A549 (cell line): Measurements from ENCODE around the gene PTGER2. TPM values are rescaled to one million over a fixed set of nuclear protein-coding genes. Genes with fewer than 3 reads are reported as not detected.

ENCODE experiments used
- ATAC-seq, 2 experiments: fragments of 200-7000 bp in 1 of 2; fragments of >200 bp in 1 of 2; cut with Nextera tagmentation in 1 of 2; cut with Tn5 transposase in 1 of 2; 3 replicates each; pipeline versions ENCODE4 v1.8.0 to v1.9.1; 2018 to 2020; ENCODE audit warnings: mild to moderate bottlenecking in 1 of 2, moderate library complexity in 1 of 2
- CTCF ChIA-PET: fragments of 300-600 bp; sonication (Branson Sonifier 250); formaldehyde crosslinking; extraction: SDS; loops from one replicate; lab custom pipeline; 2021; ENCODE audit warnings: antibody characterized with exemption, inconsistent platforms; lab: Yijun Ruan, JAX
- POLR2A ChIA-PET: fragments of 350-600 bp; formaldehyde crosslinking; extraction: SDS; loops from one replicate; lab custom pipeline; 2021; ENCODE audit warnings: antibody characterized with exemption, inconsistent platforms; lab: Yijun Ruan, JAX
- DNase-seq, 2 experiments: peaks; one replicate each; pipeline versions ENCODE4 v3.0.0 to v3.0.0-alpha.2; 2011 to 2016; ENCODE audit warnings: low read depth in 1 of 2, low spot score in 1 of 2
- FAIRE-seq: peaks from 2 replicates; lab custom pipeline; 2011; peaks lifted over from hg19 to GRCh38; lab: Jason Lieb, UNC
- H3K27ac ChIP-seq, 2 experiments: fragments of >200 bp; sonication (Bioruptor Twin); formaldehyde crosslinking; 3 replicates each; pipeline ENCODE4 v1.5.1; 2016 to 2017
- H3K4me1 ChIP-seq: fragments of >200 bp; sonication (Bioruptor Twin); formaldehyde crosslinking; 3 replicates; pipeline ENCODE4 v1.6.1; 2016
- H3K4me2 ChIP-seq: fragments of >200 bp; sonication (Bioruptor Twin); formaldehyde crosslinking; 3 replicates; pipeline ENCODE4 v1.6.1; 2016
- H3K4me3 ChIP-seq: fragments of >200 bp; sonication (Bioruptor Twin); formaldehyde crosslinking; 3 replicates; pipeline ENCODE4 v1.5.1; 2016
- H3K9me3 ChIP-seq: fragments of >200 bp; sonication (Bioruptor Twin); formaldehyde crosslinking; 3 replicates; pipeline ENCODE4 v1.6.1; 2016
- BCL3 ChIP-seq: fragments of >200 bp; sonication (Bioruptor Twin); formaldehyde crosslinking; IDR thresholded peaks from 3 replicates; pipeline ENCODE4 v1.6.1; 2016
- CBX2 ChIP-seq: fragments of 200-600 bp; sonication (generic); IDR thresholded peaks from 2 replicates; pipeline ENCODE4 v1.6.1; 2016; ENCODE audit warnings: low read depth, mild to moderate bottlenecking, borderline replicate concordance
- CHD4 ChIP-seq: fragments of 200-600 bp; sonication (generic); IDR thresholded peaks from 2 replicates; pipeline ENCODE4 v1.6.1; 2016; ENCODE audit warnings: antibody characterized with exemption, mild to moderate bottlenecking, borderline replicate concordance
- E2F6 ChIP-seq: IDR thresholded peaks from 2 replicates; pipeline ENCODE4 v1.6.1; 2012; ENCODE audit warnings: low read depth, borderline replicate concordance
- EHMT2 ChIP-seq: fragments of 200-600 bp; sonication (generic); IDR thresholded peaks from 2 replicates; pipeline ENCODE4 v1.6.1; 2016; ENCODE audit warnings: antibody characterized with exemption, low read depth, mild to moderate bottlenecking, moderate library complexity
- ESRRA ChIP-seq: fragments of 150-350 bp; IDR thresholded peaks from 2 replicates; pipeline ENCODE4 v1.6.1; 2014; ENCODE audit warnings: mild to moderate bottlenecking, low read length, borderline replicate concordance
- FOSL2 ChIP-seq, 2 experiments: fragments of 450-650 bp in 1 of 2; fragments of >200 bp in 1 of 2; sonication (Bioruptor Twin) in 1 of 2; formaldehyde crosslinking; IDR thresholded peaks; 2 replicates each; pipeline versions ENCODE4 v1.5.0 to v1.6.1; 2016 to 2020; ENCODE audit warnings: mild to moderate bottlenecking in 1 of 2, moderate library complexity in 1 of 2
- HDAC2 ChIP-seq: fragments of 200-600 bp; sonication (generic); IDR thresholded peaks from 2 replicates; pipeline ENCODE4 v1.6.1; 2016
- HEYL ChIP-seq: fragments of 250-450 bp; sonication (Bioruptor Pico); IDR thresholded peaks from 2 replicates; pipeline ENCODE4 v1.8.0; 2021; ENCODE audit warnings: mild to moderate bottlenecking, moderate library complexity
- HOXB13 ChIP-seq: fragments of 250-450 bp; sonication (Bioruptor Pico); IDR thresholded peaks from 2 replicates; pipeline ENCODE4 v1.5.0; 2020; ENCODE audit warnings: low read depth, mild to moderate bottlenecking, moderate library complexity
- KDM1A ChIP-seq: fragments of 200-600 bp; sonication (generic); IDR thresholded peaks from 2 replicates; pipeline ENCODE4 v1.6.1; 2016; ENCODE audit warnings: low read depth, mild to moderate bottlenecking
- KDM5A ChIP-seq: fragments of 200-600 bp; sonication (generic); IDR thresholded peaks from 2 replicates; pipeline ENCODE4 v1.6.1; 2016; ENCODE audit warnings: antibody characterized with exemption, mild to moderate bottlenecking
- NR3C1 ChIP-seq: fragments of >200 bp; sonication (Bioruptor Twin); formaldehyde crosslinking; IDR thresholded peaks from 3 replicates; pipeline ENCODE4 v1.6.1; 2017
- POLR2AphosphoS2 ChIP-seq: conservative IDR thresholded peaks from 2 replicates; pipeline ENCODE4 v1.6.1; 2012; ENCODE audit warnings: low read length, improper control_type of control experiment, inconsistent platforms
- RAD21 ChIP-seq, 2 experiments: fragments of >200 bp in 1 of 2; sonication (Bioruptor Twin) in 1 of 2; formaldehyde crosslinking in 1 of 2; IDR thresholded peaks in 1 of 2; conservative IDR thresholded peaks in 1 of 2; 2 replicates in 1 of 2; 3 replicates in 1 of 2; pipeline ENCODE4 v1.6.1; 2012 to 2018; ENCODE audit warnings: inconsistent platforms in 1 of 2
- RCOR1 ChIP-seq: fragments of 150-350 bp; IDR thresholded peaks from 2 replicates; pipeline ENCODE4 v1.6.1; 2014; ENCODE audit warnings: antibody characterized with exemption, low read length, low read depth
- SMC3 ChIP-seq: fragments of >200 bp; sonication (Bioruptor Twin); formaldehyde crosslinking; IDR thresholded peaks from 3 replicates; pipeline ENCODE4 v1.6.1; 2018; ENCODE audit warnings: inconsistent platforms
- SREBF2 ChIP-seq: fragments of 450-650 bp; IDR thresholded peaks from 2 replicates; pipeline ENCODE4 v1.6.1; 2014; ENCODE audit warnings: mild to moderate bottlenecking, moderate library complexity
- TP53 ChIP-seq: fragments of 250-450 bp; sonication (Bioruptor Pico); IDR thresholded peaks from 2 replicates; pipeline ENCODE4 v1.5.0; 2021; ENCODE audit warnings: mild to moderate bottlenecking, moderate library complexity
- ZFP36 ChIP-seq: fragments of 450-650 bp; IDR thresholded peaks from 2 replicates; pipeline ENCODE4 v1.6.1; 2014; ENCODE audit warnings: borderline replicate concordance; ENCODE audit not compliant: partially characterized antibody
- ZNF302 ChIP-seq: fragments of 250-450 bp; sonication (Bioruptor Pico); IDR thresholded peaks from 2 replicates; pipeline ENCODE4 v1.9.0; 2021; ENCODE audit warnings: inconsistent platforms, mild to moderate bottlenecking, moderate library complexity
- WGBS: methylation state at CpG from one replicate; pipeline ENCODE4 v1.1.6; 2017; ENCODE audit errors: missing lambda C conversion rate; 5-methylcytosine and 5-hydroxymethylcytosine counted together
- polyA plus RNA-seq, 4 experiments: library from polyadenylated mRNA; depleted of rRNA in 3 of 4; stranded (reverse); fragments of >200 nt; fragmentation: RNase III in 1 of 4; extraction: RNeasy Plus Mini Kit Qiagen cat#74134 plus additional on column Dnase treatment in 1 of 4; gene quantifications; 2 replicates in 3 of 4; 3 replicates in 1 of 4; pipeline ENCODE4 v1.2.3, GENCODE V29; 2011 to 2017
- TF ChIP-seq, protein P1 (sequence below): fragments of >200 bp; sonication (Bioruptor Twin); formaldehyde crosslinking; IDR thresholded peaks from 2 replicates; pipeline ENCODE4 v1.6.1; 2016
- TF ChIP-seq, protein P2 (sequence below): IDR thresholded peaks from 2 replicates; pipeline ENCODE4 v1.6.1; 2012
- TF ChIP-seq, protein P3 (sequence below): fragments of 200-600 bp; sonication (generic); IDR thresholded peaks from 2 replicates; pipeline ENCODE4 v1.6.1; 2016; ENCODE audit warnings: antibody characterized with exemption, mild to moderate bottlenecking, moderate library complexity
- TF ChIP-seq, protein P4 (sequence below): fragments of 150-350 bp; IDR thresholded peaks from 2 replicates; pipeline ENCODE4 v1.6.1; 2014; ENCODE audit warnings: low read depth, mild to moderate bottlenecking, low read length
- TF ChIP-seq, protein P5 (sequence below): fragments of >200 bp; sonication (Bioruptor Twin); formaldehyde crosslinking; IDR thresholded peaks from 3 replicates; pipeline ENCODE4 v1.5.1; 2016
- TF ChIP-seq, protein P6 (sequence below): fragments of 250-450 bp; sonication (Bioruptor Pico); IDR thresholded peaks from 2 replicates; pipeline ENCODE4 v1.5.0; 2020; ENCODE audit warnings: low read depth, mild to moderate bottlenecking, moderate library complexity

Gene PTGER2
- polyA plus RNA-seq, 2 of the 4 experiments (the other 2 are of a cell fraction): 0.74 to 1.2 TPM

DNA sequence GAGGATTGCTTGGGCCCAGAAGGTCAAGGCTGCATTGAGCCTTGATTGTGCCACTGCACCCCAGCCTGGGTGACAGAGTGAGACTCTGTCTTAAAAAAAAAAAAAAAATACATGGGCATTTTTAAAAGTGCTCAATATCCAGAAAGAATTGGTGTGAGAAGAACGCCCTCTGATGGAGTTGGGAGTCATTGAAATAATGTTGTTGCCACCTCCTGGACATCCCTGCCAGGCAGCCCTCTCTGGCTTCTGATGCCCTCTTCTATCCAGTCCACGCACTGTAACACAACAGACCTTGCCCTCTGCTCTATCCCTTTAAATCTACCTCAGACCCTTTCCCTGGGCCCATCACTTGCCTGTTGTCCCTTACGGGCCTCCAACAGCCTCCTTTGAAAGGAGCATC is 41.7 kb upstream of the PTGER2 start:
- WGBS: 32% methylated on average over 3 of the region's 3 CpGs
- TF ChIP-seq FOSL2 (IDR thresholded peaks at IDR 0.05) (no peak), FOSL2 (CRISPR knock-in tag; IDR thresholded peaks at IDR 0.05) (no peak), ZNF302 (no peak), E2F6 (no peak), CBX2 (no peak), SREBF2 (no peak), KDM5A (no peak), BCL3 (no peak), HOXB13 (CRISPR knock-in tag) (no peak), RAD21 (conservative IDR thresholded peaks at IDR 0.05 in 1 of 2, IDR thresholded peaks at IDR 0.05 in 1 of 2) (peak; percentile 28 to 53; a peak in 2 of 5 replicates), POLR2AphosphoS2 (no peak), KDM1A (no peak), TP53 (CRISPR knock-in tag) (no peak), CHD4 (no peak), ESRRA (no peak), EHMT2 (no peak), HEYL (CRISPR knock-in tag) (no peak), ZFP36 (no peak), HDAC2 (no peak), SMC3 (0 out of 3 replicates have a peak, but pooled peaks have one; percentile 22), NR3C1 (no peak), RCOR1 (no peak)
- TF ChIP-seq, protein P1, sequence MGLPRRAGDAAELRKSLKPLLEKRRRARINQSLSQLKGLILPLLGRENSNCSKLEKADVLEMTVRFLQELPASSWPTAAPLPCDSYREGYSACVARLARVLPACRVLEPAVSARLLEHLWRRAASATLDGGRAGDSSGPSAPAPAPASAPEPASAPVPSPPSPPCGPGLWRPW: no peak
- TF ChIP-seq, protein P2, sequence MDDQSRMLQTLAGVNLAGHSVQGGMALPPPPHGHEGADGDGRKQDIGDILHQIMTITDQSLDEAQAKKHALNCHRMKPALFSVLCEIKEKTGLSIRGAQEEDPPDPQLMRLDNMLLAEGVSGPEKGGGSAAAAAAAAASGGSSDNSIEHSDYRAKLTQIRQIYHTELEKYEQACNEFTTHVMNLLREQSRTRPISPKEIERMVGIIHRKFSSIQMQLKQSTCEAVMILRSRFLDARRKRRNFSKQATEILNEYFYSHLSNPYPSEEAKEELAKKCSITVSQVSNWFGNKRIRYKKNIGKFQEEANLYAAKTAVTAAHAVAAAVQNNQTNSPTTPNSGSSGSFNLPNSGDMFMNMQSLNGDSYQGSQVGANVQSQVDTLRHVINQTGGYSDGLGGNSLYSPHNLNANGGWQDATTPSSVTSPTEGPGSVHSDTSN: no peak
- TF ChIP-seq, protein P3, sequence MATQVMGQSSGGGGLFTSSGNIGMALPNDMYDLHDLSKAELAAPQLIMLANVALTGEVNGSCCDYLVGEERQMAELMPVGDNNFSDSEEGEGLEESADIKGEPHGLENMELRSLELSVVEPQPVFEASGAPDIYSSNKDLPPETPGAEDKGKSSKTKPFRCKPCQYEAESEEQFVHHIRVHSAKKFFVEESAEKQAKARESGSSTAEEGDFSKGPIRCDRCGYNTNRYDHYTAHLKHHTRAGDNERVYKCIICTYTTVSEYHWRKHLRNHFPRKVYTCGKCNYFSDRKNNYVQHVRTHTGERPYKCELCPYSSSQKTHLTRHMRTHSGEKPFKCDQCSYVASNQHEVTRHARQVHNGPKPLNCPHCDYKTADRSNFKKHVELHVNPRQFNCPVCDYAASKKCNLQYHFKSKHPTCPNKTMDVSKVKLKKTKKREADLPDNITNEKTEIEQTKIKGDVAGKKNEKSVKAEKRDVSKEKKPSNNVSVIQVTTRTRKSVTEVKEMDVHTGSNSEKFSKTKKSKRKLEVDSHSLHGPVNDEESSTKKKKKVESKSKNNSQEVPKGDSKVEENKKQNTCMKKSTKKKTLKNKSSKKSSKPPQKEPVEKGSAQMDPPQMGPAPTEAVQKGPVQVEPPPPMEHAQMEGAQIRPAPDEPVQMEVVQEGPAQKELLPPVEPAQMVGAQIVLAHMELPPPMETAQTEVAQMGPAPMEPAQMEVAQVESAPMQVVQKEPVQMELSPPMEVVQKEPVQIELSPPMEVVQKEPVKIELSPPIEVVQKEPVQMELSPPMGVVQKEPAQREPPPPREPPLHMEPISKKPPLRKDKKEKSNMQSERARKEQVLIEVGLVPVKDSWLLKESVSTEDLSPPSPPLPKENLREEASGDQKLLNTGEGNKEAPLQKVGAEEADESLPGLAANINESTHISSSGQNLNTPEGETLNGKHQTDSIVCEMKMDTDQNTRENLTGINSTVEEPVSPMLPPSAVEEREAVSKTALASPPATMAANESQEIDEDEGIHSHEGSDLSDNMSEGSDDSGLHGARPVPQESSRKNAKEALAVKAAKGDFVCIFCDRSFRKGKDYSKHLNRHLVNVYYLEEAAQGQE: no peak
- TF ChIP-seq, protein P4, sequence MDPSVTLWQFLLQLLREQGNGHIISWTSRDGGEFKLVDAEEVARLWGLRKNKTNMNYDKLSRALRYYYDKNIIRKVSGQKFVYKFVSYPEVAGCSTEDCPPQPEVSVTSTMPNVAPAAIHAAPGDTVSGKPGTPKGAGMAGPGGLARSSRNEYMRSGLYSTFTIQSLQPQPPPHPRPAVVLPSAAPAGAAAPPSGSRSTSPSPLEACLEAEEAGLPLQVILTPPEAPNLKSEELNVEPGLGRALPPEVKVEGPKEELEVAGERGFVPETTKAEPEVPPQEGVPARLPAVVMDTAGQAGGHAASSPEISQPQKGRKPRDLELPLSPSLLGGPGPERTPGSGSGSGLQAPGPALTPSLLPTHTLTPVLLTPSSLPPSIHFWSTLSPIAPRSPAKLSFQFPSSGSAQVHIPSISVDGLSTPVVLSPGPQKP: no peak
- TF ChIP-seq, protein P5, sequence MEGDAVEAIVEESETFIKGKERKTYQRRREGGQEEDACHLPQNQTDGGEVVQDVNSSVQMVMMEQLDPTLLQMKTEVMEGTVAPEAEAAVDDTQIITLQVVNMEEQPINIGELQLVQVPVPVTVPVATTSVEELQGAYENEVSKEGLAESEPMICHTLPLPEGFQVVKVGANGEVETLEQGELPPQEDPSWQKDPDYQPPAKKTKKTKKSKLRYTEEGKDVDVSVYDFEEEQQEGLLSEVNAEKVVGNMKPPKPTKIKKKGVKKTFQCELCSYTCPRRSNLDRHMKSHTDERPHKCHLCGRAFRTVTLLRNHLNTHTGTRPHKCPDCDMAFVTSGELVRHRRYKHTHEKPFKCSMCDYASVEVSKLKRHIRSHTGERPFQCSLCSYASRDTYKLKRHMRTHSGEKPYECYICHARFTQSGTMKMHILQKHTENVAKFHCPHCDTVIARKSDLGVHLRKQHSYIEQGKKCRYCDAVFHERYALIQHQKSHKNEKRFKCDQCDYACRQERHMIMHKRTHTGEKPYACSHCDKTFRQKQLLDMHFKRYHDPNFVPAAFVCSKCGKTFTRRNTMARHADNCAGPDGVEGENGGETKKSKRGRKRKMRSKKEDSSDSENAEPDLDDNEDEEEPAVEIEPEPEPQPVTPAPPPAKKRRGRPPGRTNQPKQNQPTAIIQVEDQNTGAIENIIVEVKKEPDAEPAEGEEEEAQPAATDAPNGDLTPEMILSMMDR: peak; percentile 35
- TF ChIP-seq, protein P6, sequence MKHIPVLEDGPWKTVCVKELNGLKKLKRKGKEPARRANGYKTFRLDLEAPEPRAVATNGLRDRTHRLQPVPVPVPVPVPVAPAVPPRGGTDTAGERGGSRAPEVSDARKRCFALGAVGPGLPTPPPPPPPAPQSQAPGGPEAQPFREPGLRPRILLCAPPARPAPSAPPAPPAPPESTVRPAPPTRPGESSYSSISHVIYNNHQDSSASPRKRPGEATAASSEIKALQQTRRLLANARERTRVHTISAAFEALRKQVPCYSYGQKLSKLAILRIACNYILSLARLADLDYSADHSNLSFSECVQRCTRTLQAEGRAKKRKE (CRISPR knock-in tag): no peak
- FAIRE-seq (no peak), DNase-seq (peak; percentile 26 to 33), ATAC-seq (peak; percentile 54 to 83; a peak in 4 of 6 replicates)
- H3K9me3 ChIP-seq: no peaks in the 10 kb centered on the region
- H3K27ac ChIP-seq: no peak overlapping the region
- CTCF ChIA-PET: interaction anchor here (0.8 to 1.5 kb wide), 4 partner anchors 12 to 276 kb away, joined by 3 to 5 read pairs (median 3); no protein-coding TSS in a partner anchor
- H3K4me1 ChIP-seq: no peaks in the 10 kb centered on the region
- H3K4me2 ChIP-seq: no peak overlapping the region
- POLR2A ChIA-PET: no interaction called here
- H3K4me3 ChIP-seq: no peak overlapping the region
